NCI-H2029 (cell line): ENCODE results near the gene PDCD7.
"Not testable (repeated sequence)": the region's sequence is repeated elsewhere in the genome, so short reads cannot be mapped to it uniquely, and the experiment has no call there.

Experiments
- DNase-seq: peaks from one replicate; lab custom pipeline; 2025; lab: John Stamatoyannopoulos, UW

The PDCD7 gene, protein sequence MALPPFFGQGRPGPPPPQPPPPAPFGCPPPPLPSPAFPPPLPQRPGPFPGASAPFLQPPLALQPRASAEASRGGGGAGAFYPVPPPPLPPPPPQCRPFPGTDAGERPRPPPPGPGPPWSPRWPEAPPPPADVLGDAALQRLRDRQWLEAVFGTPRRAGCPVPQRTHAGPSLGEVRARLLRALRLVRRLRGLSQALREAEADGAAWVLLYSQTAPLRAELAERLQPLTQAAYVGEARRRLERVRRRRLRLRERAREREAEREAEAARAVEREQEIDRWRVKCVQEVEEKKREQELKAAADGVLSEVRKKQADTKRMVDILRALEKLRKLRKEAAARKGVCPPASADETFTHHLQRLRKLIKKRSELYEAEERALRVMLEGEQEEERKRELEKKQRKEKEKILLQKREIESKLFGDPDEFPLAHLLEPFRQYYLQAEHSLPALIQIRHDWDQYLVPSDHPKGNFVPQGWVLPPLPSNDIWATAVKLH

DNA sequence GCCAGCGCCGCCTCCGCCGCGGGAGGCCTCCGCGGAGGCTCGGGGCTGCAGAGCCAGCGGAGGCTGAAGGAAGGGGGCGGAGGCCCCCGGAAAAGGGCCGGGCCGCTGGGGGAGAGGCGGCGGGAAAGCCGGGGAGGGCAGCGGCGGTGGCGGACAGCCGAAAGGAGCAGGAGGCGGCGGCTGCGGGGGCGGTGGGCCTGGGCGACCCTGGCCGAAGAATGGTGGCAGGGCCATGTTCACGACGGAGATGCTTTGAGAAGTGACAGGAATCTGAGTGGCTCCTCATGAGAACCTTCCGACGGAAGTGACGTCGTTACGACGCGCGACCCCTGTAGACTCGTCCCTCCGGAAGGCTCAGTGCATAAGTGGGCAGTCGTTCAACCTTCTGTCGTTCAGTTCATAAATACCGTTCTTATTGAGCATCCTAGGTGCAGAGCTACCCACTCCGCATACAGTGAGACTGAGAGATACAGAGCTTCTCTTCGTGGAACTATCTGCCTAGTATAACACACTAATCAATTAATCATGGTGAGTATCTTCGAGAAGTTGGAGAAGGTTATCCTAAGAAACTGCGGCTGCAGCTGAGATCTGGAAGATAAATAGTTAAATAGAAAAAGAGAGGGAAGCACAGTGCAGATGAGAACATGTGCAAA is at the start of gene PDCD7:
Gene PDCD7, minus strand, starts transcription at position 261 of the 653 bp plus-strand sequence. Its CDS starts 27 bp downstream, at position 234.
- peak; percentile 78 for DNase-seq

DNA sequence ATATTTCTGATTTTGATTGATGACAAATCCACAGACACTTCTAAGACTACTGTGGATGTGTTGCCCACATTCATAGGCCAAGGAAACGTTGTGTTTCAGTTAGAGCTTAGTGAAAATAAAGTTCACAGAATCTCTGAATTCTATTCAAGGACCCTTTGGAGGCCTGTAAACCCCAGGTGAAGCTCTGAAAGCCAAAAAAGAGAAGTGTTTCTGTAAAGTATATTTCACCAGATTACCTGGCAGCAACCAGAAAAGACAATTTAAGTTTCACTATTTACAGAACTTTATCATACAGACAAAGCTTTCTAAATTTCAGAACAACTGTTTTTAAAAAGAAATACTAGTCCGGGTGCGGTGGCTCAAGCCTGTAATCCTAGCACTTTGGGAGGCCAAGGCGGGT is 48.9 kb upstream of the PDCD7 start:
- no peak for DNase-seq

DNA sequence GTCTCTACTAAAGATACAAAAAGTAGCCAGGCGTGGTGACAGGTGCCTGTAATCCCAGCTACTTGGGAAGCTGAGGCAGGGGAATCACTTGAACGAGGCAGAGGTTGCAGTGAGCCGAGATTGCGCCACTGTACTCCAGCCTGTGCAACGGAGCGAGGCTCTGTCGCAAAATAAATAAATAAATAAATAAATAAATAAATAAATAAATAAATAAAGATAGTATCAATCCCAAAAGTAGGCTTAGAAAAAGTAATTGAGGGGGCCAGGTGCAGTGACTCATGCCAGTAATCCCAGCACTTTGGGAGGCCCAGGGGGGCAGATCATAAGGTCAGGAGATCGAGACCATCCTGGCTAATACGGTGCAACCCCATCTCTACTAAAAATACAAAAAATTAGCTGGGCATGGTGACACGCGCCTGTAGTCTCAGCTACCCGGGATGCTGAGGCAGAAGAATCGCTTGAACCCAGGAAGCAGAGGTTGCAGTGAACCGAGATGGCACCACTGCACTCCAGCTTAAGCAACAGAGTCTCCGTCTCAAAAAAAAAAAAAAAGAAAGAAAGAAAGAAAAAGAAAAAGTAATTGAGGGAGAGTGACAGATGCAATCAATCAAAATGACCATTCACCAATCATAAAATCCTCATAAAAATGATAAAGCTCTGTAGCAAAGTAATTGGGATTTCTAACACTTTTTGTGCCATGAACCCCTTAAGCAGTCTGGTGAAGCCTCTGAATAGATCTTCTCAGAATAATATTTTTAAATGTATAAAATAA is 48.2 kb upstream of the PDCD7 start:
- DNase-seq = not testable (repeated sequence)

DNA sequence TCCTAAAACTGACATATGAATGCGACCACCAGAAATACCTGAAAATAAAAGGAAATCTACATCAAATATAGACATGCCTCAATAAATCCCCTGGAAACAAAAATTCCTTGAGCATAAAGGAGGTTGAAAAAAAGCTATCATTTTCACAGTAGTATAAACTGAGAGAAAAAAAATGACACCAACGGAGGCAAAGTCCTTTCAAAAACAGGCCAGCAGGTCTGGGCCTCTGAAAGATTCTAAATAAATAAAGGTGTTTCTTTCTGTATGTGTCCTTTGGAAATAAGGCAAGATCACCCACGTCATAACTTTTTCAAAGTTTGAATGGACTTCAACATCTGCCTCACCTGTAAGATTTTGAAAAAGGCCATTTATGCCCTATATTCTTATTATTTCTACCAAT is 46.6 kb upstream of the PDCD7 start:
- DNase-seq = no peak

DNA sequence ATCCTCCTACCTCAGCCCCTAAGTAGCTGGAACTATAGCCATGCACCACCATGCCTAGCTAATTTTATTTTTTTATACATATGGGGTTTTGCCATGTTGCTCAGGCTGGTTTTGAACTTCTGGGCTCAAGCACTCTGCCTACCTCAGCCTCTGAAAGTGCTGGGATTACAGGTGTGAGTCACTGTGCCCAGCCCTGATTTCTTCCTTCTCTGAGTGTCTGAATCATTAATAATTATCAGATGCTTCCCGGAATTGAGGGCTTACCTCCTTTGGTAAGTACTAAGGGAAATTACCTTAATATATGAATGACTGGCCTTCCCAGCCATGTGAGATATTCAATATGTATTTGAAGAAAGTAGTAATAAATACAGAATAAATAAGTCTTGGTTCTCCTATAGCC is 44.3 kb upstream of the PDCD7 start:
- no peak for DNase-seq

DNA sequence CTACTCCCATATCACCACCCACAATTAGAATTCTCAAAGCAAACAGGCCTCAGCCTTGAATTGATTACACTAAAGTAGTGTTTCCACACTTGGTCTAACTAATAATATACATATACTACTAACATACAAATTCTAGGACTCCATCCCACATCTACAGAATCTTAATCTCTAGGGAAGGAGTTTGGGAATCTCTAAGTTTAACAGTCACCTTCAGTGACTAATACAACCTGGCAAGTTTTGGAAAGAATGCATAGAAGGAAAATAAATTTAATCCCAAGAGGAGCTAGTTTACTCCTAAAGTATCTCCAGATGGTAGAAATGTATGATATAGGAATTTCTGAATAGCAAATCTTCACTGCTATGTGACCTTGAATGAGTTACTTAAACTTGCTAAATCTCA is 42.4 kb upstream of the PDCD7 start:
- DNase-seq = no peak

DNA sequence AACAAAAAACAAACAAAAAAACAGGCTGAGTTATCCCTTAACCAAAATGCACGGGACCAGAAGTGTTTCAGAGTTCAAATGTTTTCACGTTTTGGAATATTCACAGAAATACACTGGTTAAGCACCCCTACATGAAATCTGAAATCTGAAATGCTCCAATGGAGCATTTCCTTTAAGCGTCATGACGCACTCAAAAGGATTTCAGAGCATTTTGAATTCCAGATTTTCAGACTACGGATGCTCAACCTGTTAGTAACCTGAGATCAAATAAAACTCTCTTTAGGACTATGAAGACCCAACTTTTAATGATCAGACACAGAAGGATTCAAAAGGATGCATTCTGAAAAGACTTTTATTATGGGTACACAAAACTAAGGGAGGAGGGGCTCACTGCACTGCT is 41.9 kb upstream of the PDCD7 start:
- DNase-seq = no peak

DNA sequence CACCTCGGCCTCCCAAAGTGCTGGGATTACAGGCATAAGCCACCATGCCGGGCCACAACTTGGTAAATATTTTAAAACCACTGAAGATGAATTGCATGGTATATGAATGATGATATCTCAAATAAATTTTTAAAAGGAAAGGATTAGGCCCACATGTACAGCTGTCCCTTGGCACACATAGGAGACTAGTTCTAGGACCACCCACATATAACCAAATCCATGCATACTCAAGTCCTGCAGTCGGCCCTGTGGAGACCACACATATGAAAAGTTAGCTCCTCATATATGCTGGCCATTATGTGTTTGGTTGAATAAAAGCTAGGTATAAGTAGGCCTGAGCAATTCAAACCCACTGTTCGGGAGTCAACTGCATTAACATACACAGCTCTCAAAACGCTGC is 40.9 kb upstream of the PDCD7 start:
- DNase-seq = no peak

DNA sequence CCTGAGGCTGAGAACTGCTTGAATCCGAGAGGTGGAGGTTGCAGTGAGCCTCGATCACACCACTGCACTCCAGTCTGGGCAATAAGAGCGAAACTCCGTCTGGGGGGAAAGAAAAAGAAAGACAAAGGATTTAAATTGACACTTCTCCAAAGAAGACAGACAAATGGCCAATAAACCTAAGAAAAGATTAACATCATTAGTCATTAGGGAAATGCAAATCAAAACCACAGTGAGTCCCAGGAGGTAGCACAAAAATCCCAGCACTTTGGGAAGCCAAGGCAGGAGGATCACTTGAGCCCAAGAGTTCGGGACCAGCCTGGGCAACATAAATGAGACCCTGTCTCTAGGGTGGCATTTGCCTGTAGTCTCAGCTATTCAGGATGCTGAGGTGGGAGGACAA is 38.9 kb upstream of the PDCD7 start:
- no peak for DNase-seq

DNA sequence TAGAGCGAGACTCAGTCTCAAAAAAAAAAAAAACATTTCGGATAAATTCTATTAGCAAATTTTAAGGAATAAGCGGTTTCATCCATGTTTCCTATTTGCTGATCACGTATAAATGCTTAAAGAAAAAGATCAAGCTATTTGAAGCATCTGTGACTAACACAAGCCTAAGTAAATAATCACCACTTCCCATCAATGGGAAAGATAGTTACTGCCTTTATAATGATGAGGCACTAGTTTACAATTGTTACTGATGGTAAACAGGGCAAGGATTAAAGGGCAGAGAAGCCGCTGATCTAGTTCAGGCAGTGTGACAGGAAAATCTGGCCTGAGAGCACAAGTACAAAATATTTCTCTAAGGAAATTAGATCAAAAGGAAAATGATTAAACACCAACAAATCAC is 37.8 kb upstream of the PDCD7 start:
- no peak for DNase-seq

DNA sequence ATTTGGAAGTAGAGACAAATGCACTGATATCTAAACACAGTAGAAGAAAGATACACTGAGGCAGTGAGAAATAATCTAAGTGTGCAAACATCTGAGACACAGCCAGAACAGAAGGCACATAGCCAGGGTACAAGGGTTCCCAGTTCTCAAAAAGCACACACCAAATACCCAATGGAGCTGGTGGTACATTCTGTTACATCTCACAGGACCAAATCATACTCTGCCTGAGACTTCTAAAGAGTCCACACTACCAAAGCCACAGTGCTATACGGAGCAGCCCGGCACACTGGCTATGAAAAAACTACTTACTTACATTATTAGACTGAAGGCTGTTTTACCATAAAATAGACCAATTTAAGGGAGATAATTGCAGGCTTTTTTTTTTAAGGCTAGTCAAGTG is 32.3 kb upstream of the PDCD7 start:
- DNase-seq = no peak

DNA sequence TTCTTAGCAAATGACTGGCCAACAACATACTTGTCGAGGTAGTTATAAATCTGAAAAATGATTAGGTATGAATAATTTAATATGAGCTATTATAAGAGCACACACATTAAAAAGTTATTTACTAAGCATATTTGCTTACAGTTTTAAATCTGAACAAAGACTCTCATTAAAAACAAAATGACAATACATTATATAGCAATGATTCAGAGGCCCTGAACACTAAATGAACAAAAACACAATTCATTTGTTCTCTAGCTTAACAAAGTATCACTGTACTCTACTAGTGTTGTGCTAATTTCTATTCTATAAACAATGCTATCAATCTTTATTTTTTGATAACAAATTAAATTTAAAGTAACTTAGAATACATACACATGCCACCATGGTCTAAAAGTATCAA is 30.5 kb upstream of the PDCD7 start:
- no peak for DNase-seq

DNA sequence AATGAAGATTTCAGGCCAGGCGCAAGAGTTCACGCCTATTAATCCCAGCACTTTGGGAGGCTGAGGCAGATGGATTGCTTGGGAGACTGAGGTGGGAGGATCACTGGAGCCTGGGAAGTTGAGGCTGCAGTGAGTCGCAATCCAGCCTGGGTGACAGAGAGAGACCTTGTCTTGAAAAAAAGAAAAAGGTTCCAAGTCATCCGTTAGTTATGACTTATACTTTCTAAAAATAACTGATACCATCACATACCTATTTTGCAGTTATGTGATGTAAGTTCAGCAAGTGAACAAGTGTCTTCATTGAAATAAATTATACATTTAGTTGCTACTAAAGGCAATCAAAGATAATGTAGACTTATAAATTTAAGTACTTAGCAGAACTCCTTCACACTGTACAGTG is 29.4 kb upstream of the PDCD7 start:
- DNase-seq = no peak

DNA sequence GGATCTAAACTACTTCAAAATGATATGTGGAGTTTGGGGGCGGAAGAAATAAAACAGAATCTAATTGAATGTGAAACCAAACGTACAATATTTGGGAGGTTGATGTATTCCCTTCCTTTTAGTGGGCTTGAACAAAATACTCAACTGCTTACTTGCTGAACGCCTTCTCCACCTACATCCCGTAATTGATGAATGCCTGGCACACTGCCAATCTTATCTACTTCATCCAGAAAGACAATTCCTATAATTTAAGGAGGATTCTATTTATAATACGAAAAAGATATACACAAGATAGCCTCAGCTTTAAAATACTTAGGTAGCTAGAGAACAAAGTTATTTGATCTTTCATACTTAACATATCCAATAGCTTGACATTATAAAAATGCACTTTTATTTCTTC is 23.1 kb upstream of the PDCD7 start:
- no peak for DNase-seq

DNA sequence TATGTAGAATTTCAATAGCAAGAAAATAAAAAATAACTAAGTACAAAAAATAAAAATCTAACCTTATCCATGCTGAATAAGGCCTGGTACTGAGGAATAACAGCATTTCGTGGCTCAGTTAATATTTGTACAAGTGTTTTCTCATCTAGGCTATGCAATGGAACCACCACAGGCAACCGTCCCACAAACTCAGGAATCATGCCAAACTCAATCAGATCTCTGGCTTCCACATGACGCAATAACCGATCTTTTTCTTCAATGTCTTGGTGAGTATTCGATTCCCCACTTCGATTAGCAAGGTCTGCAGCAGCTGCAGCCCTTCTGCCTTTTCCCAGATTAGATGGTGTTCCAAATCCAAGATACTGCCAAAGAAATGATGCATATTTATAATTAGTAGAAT is 21.1 kb upstream of the PDCD7 start:
- DNase-seq = no peak

DNA sequence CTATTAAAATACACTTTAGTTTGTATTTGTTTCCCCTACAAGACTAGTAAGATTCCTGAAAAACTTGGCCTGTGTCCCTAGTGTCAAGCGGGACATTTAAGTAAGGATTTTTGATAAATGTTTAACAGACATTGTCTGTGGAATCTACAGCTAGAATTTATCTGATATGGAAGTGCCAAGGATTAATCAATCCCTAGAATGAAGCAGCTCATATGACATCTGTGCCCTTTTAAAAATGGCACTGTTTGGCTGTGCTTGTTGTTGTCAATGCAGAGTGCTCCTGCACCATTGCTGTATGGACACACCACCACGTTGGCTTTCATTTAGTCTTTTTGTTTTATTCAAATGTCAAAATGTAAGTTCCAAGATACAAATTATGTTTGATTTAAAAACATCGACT is 14.3 kb upstream of the PDCD7 start:
- no peak for DNase-seq

DNA sequence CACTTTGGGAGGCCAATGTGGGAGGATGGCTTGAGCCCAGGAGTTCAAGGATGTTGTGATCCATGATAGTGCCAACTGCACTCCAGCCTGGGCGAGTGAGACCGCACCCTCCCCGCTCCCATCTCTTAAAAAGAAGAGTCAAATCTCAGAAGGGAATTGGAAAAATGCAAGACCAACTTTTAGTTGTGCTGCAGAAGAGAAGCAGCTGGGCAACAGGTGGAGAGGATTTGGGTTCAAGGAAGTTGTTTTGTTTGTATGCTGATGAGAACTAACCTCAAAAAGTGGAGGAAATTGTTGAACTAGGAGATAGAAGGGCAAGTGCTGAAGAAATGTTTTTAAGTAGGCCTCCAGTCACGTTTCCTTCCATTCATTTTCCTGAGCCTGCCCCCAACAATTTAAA is 12.8 kb upstream of the PDCD7 start:
- DNase-seq = no peak

DNA sequence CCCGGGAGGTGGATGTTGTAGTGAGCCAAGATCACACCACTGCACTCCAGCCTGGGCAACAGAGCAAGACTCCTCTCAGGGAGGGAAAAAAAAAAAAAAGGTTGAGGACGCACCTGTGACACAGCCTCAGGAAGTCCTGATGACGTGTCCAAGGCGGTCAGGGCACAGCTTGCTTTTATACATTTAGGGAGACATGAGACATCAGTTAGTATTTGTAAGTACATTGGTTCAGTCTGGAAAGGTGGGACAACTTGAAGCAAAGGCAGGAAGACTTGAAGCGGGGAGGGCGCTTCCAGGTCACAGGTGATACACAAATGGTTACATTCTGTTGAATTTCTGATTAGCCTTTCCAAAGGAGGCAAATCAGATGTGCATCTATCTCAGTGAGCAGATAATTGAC is 5.0 kb upstream of the PDCD7 start:
- not testable (repeated sequence) for DNase-seq

DNA sequence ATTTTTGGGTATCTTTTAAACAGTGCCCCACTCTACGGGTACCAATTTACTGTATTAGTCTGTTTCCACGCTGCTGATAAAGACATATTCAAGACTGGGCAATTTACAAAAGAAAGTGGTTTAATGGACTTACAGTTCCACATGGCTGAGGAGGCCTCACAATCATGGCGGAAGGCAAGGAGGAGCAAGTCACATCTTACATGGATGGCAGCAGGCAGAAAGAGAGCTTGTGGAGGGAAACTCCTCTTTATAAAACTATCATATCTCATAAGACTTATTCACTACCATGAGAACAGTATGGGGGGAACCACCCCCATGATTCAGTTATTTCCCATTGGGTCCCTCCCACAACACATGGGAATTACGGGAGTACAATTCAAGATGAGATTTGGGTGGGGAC is 4.3 kb upstream of the PDCD7 start:
- not testable (repeated sequence) for DNase-seq

DNA sequence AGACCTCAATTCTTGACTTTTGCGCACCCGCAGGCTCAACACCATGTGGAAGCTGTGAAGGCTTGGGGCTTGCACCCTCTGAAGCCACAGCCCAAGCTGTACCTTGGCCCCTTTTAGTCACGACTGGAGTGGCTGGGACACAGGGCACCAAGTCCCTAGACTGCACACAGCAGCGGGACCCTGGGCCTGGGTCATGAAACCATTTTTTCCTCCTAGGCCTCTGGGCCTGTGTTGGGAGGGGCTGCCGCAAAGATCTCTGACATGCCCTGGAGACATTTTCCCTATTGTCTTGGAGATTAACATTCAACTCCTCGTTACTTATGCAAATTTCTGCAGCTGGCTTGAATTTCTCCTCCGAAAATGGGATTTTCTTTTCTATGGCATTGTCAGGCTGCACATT is 3.5 kb upstream of the PDCD7 start:
- not testable (repeated sequence) for DNase-seq

DNA sequence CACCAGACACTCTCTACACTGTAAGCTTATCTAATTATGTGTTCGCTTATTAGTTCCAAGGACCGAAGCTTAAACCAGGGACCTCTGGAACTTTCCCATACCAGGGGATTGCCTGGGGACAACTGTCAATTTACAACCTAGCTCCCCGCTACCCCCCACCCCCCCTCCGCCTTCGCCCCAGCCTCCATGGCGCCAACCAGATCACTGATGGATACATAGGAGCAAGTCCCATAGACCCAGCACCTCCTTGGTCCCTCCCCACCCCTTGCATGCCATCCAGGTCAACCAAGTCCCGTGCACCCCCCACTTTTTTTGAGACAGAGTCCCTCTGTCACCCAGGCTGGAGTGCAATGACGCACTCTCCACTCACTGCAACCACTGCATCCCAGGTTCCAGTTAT is 930 bp upstream of the PDCD7 start:
- DNase-seq = no peak

DNA sequence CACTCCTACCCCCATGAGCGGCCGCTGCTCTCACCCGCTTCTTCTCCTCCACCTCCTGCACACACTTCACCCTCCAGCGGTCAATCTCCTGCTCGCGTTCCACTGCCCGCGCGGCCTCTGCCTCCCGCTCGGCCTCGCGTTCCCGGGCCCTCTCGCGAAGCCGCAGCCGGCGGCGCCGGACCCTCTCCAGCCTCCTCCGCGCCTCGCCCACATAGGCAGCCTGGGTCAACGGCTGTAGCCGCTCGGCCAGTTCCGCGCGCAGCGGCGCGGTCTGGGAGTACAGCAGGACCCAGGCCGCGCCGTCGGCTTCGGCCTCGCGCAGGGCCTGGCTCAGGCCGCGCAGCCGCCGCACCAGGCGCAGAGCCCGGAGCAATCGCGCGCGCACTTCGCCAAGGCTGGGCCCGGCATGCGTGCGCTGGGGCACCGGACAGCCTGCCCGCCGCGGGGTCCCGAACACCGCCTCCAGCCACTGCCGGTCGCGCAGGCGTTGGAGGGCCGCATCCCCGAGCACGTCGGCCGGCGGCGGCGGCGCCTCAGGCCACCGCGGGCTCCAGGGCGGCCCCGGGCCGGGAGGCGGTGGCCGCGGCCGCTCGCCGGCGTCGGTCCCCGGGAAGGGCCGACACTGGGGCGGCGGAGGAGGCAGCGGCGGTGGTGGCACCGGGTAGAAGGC is 595 bp downstream of the PDCD7 start:
- DNase-seq = no peak
